Mesothelial cell of epicardium (in vitro differentiated cells): ENCODE results near the gene SERPINA4. TPM values are rescaled to one million over a fixed set of nuclear protein-coding genes. Genes with fewer than 3 reads are reported as not detected.

Source experiments
- DNase-seq, 2 experiments: peaks; one replicate each; pipeline ENCODE4 v3.0.0; 2021; ENCODE audit warnings: low spot score in 2 of 2; ENCODE audit not compliant: unreplicated experiment in 2 of 2
- H3K27ac Mint-ChIP-seq: 2 replicates; pipeline ENCODE4 v1.8.0; 2021; ENCODE audit warnings: mixed read lengths
- H3K27me3 Mint-ChIP-seq: 2 replicates; pipeline ENCODE4 v1.8.0; 2021; ENCODE audit warnings: low read depth, mixed read lengths
- H3K36me3 Mint-ChIP-seq: 2 replicates; pipeline ENCODE4 v1.8.0; 2021; ENCODE audit warnings: mixed read lengths
- H3K4me1 Mint-ChIP-seq: 2 replicates; pipeline ENCODE4 v1.8.0; 2021; ENCODE audit warnings: mixed read lengths
- H3K4me3 Mint-ChIP-seq: 2 replicates; pipeline ENCODE4 v1.8.0; 2021; ENCODE audit warnings: mild to moderate bottlenecking, moderate library complexity, mixed read lengths
- H3K9me3 Mint-ChIP-seq: 2 replicates; pipeline ENCODE4 v1.8.0; 2021; ENCODE audit warnings: mixed read lengths
- CTCF ChIP-seq: fragments of 200-600 bp; sonication (generic); IDR thresholded peaks from one replicate; pipeline ENCODE4 v1.5.0; 2021; ENCODE audit warnings: antibody characterized with exemption; ENCODE audit not compliant: unreplicated experiment
- total RNA-seq: library from RNA; stranded (reverse); gene quantifications from 3 replicates; pipeline ENCODE4 v1.2.1, GENCODE V29; 2021

Gene SERPINA4
- total RNA-seq, 1 donor from 2014 or later, result not detected

GRCh38 chr14:94562941-94563883, 2.0 kb downstream of the SERPINA4 start:
- DNase-seq, result no peak

GRCh38 chr14:94564381-94564780, 3.1 kb downstream of the SERPINA4 start:
- Mint-ChIP-seq H3K27me3 (peaks cover 34% of the 10 kb centered on the region), H3K4me1 (no peaks in the 10 kb centered on the region), H3K36me3 (no peaks in the 10 kb centered on the region), H3K4me3 (no peak overlapping the region), H3K27ac (no peak overlapping the region), H3K9me3 (peaks cover 3% of the 10 kb centered on the region)
- TF ChIP-seq CTCF, result no peak
- DNase-seq, result no peak

More at GRCh38 chr14:94562941-94563883, 2.0 kb downstream of the SERPINA4 start:
- Mint-ChIP-seq H3K27ac (no peak overlapping the region), H3K27me3 (peaks cover 32% of the 10 kb centered on the region), H3K4me3 (no peak overlapping the region), H3K4me1 (no peaks in the 10 kb centered on the region), H3K9me3 (peaks cover 3% of the 10 kb centered on the region), H3K36me3 (no peaks in the 10 kb centered on the region)
- no peak for TF ChIP-seq CTCF

DNA sequence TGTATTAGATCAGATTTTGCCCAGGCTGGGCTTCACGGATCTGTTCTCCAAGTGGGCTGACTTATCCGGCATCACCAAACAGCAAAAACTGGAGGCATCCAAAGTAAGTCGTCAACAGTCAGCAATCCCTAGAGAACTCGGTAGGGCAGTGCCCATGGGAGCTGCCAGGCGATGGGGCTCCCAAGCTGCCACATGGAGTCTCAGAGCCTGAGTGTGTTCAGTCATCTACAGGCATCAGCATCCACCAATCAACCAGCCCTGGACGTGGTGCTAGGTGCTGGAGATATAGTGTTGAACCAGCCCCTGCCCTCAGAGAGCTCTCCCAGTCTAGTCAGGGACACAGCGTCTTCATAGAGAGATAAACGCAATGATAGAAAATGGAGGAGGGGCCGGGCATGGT, 6.9 kb downstream of the SERPINA4 start:
- no peak for TF ChIP-seq CTCF
- Mint-ChIP-seq H3K36me3 (no peaks in the 10 kb centered on the region), H3K4me3 (no peak overlapping the region), H3K27me3 (peaks cover 26% of the 10 kb centered on the region), H3K9me3 (peaks cover 3% of the 10 kb centered on the region), H3K4me1 (no peaks in the 10 kb centered on the region), H3K27ac (no peak overlapping the region)
- no peak for DNase-seq

GRCh38 chr14:94569381-94570001, 8.2 kb downstream of the SERPINA4 start:
- Mint-ChIP-seq H3K27ac (no peak overlapping the region), H3K27me3 (peaks cover 28% of the 10 kb centered on the region), H3K4me3 (no peak overlapping the region), H3K9me3 (peaks cover 3% of the 10 kb centered on the region), H3K36me3 (no peaks in the 10 kb centered on the region), H3K4me1 (no peaks in the 10 kb centered on the region)
- TF ChIP-seq CTCF, result no peak
- DNase-seq, result no peak

- no peaks in the 10 kb centered on the region for H3K4me1 Mint-ChIP-seq
- no peak for DNase-seq
- no peaks in the 10 kb centered on the region for H3K36me3 Mint-ChIP-seq
- no peaks in the 10 kb centered on the region for H3K9me3 Mint-ChIP-seq
- no peak overlapping the region for H3K4me3 Mint-ChIP-seq
- no peak for TF ChIP-seq CTCF
- peaks cover 25% of the 10 kb centered on the region for H3K27me3 Mint-ChIP-seq
- no peak overlapping the region for H3K27ac Mint-ChIP-seq
Observed at GRCh38 chr14:94570002-94570400, 8.8 kb downstream of the SERPINA4 start.
